Neuronal stem cell (in vitro differentiated cells): ENCODE measurements around the gene CDH24.
A peak's percentile ranks its signal among the peaks of the same experiment; 100 is the strongest.

Experiments
- DNase-seq: peaks from one replicate; pipeline ENCODE4 v3.0.0-alpha.2; 2013; ENCODE audit warnings: low spot score
- H2AFZ ChIP-seq: one replicate; pipeline ENCODE4 v1.6.1; 2013; ENCODE audit warnings: mild to moderate bottlenecking, low read length, inconsistent platforms
- H2AK5ac ChIP-seq: 2 replicates; pipeline ENCODE4 v1.6.1; 2013; ENCODE audit warnings: low read depth, mild to moderate bottlenecking, inconsistent platforms, low read length, moderate library complexity, mixed read lengths
- H2BK120ac ChIP-seq: 2 replicates; pipeline ENCODE4 v1.6.1; 2013; ENCODE audit warnings: low read depth, mild to moderate bottlenecking, inconsistent platforms, low read length, moderate library complexity, mixed read lengths
- H2BK12ac ChIP-seq: one replicate; pipeline ENCODE4 v1.6.1; 2013; ENCODE audit warnings: low read length, inconsistent platforms
- H2BK15ac ChIP-seq: 2 replicates; pipeline ENCODE4 v1.6.1; 2013; ENCODE audit warnings: mild to moderate bottlenecking, low read length, inconsistent platforms, mixed read lengths
- H2BK5ac ChIP-seq: one replicate; pipeline ENCODE4 v1.6.1; 2013; ENCODE audit warnings: inconsistent platforms, mild to moderate bottlenecking, low read length, moderate library complexity
- H3K14ac ChIP-seq: one replicate; pipeline ENCODE4 v1.6.1; 2013; ENCODE audit warnings: low read length, inconsistent platforms
- H3K18ac ChIP-seq: 2 replicates; pipeline ENCODE4 v1.6.1; 2013; ENCODE audit warnings: low read length, inconsistent platforms
- H3K23ac ChIP-seq: 2 replicates; pipeline ENCODE4 v1.6.1; 2013; ENCODE audit warnings: low read depth, mild to moderate bottlenecking, mixed read lengths, low read length, inconsistent platforms; ENCODE audit not compliant: poor library complexity
- H3K27ac ChIP-seq: replicated peaks from 3 replicates; pipeline ENCODE4 v1.5.1; 2013; ENCODE audit warnings: low read length, inconsistent platforms
- H3K27me3 ChIP-seq, 3 experiments: 2 replicates each; pipeline ENCODE4 v1.6.1; 2013; ENCODE audit warnings: low read length in 3 of 3, mild to moderate bottlenecking in 2 of 3, inconsistent platforms in 1 of 3, low read depth in 1 of 3, mixed read lengths in 1 of 3, moderate library complexity in 1 of 3; ENCODE audit not compliant: control insufficient read depth in 3 of 3, insufficient read depth in 3 of 3
- H3K36me3 ChIP-seq, 2 donors: replicated peaks in 1 of 2; 2 replicates each; pipeline ENCODE4 v1.6.1; 2013; ENCODE audit warnings: low read length in 2 of 2; ENCODE audit not compliant: control insufficient read depth in 2 of 2, insufficient read depth in 2 of 2
- H3K4ac ChIP-seq: 2 replicates; pipeline ENCODE4 v1.6.1; 2013; ENCODE audit warnings: inconsistent platforms, mild to moderate bottlenecking, low read length, moderate library complexity
- H3K4me1 ChIP-seq, 2 donors: 1 replicate in 1 of 2; 2 replicates in 1 of 2; pipeline ENCODE4 v1.6.1; 2013; ENCODE audit warnings: low read length in 2 of 2, low read depth in 1 of 2; ENCODE audit not compliant: control insufficient read depth in 2 of 2, insufficient read depth in 1 of 2
- H3K4me2 ChIP-seq: one replicate; pipeline ENCODE4 v1.6.1; 2013; ENCODE audit warnings: mild to moderate bottlenecking, low read length, inconsistent platforms; ENCODE audit not compliant: insufficient read depth, poor library complexity, severe bottlenecking
- H3K4me3 ChIP-seq, 2 donors: 2 replicates each; pipeline ENCODE4 v1.5.1; 2013; ENCODE audit warnings: low read length in 2 of 2, mild to moderate bottlenecking in 2 of 2, inconsistent platforms in 1 of 2, moderate library complexity in 1 of 2
- H3K79me1 ChIP-seq: one replicate; pipeline ENCODE4 v1.6.1; 2013; ENCODE audit warnings: low read depth, mild to moderate bottlenecking, inconsistent platforms, low read length, moderate library complexity
- H3K9ac ChIP-seq: one replicate; pipeline ENCODE4 v1.6.1; 2013; ENCODE audit warnings: mild to moderate bottlenecking, low read depth, low read length, inconsistent platforms; ENCODE audit not compliant: poor library complexity
- H3K9me3 ChIP-seq, 2 donors: replicated peaks in 1 of 2; 2 replicates each; pipeline versions ENCODE3 to v1.6.1; 2013; ENCODE audit warnings: low read length in 2 of 2, mild to moderate bottlenecking in 2 of 2, inconsistent platforms in 1 of 2, low read depth in 1 of 2, mixed read lengths in 1 of 2, moderate library complexity in 1 of 2; ENCODE audit not compliant: control insufficient read depth in 2 of 2, insufficient read depth in 1 of 2
- H4K8ac ChIP-seq: one replicate; pipeline ENCODE4 v1.6.1; 2013; ENCODE audit warnings: low read depth, mild to moderate bottlenecking, inconsistent platforms, low read length, moderate library complexity
- H4K91ac ChIP-seq: one replicate; pipeline ENCODE4 v1.6.1; 2013; ENCODE audit warnings: low read length, low read depth, mild to moderate bottlenecking, inconsistent platforms; ENCODE audit not compliant: poor library complexity
- WGBS, 2 donors: extraction: QIAGEN DNeasy Blood & Tissue Kit; methylation state at CpG; one replicate each; pipeline ENCODE4 v1.1.7; 2013; ENCODE audit warnings: missing lambda C conversion rate in 2 of 2, mixed read lengths in 1 of 2; ENCODE audit not compliant: insufficient read length in 2 of 2, insufficient replicate concordance in 1 of 2; ENCODE audit errors: extremely low coverage in 2 of 2; 5-methylcytosine and 5-hydroxymethylcytosine counted together

The CDH24 gene

DNA sequence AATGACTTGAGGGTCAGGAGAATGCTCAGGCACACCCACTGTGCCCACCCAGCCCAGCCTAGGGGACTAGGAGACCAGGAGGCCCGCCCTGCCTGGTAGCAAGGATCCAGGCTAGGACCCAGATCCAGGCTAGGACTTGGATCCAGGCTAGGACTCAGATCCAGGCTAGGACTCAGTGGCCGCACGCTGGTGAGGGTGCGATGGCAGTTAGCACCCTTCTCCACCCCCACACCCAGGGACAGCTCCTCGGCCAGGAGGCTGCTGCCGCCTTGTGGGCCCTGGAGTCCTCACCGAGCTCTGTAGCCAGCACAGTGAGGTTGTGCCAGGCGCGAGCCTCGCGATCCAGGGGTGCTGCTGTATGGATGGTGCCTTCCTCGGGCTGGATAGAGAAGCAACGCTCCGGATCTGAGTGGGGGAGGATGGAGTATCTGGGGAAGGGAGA, 5.1 kb downstream of the CDH24 start:
- Histone ChIP-seq H2BK15ac (no peak overlapping the region), H2BK12ac (no peak overlapping the region), H3K79me1 (peaks cover 8% of the 10 kb centered on the region), H2BK5ac (no peak overlapping the region), H3K9me3 (peaks cover 3 to 9% of the 10 kb centered on the region in 2 donors), H3K9ac (no peak overlapping the region), H3K4ac (no peak overlapping the region), H4K8ac (no peak overlapping the region), H3K18ac (no peak overlapping the region), H3K4me3 (no peak overlapping the region), H3K4me1 (peaks cover 6% of the 10 kb centered on the region in 2 donors), H3K27me3 (no peaks in the 10 kb centered on the region), H3K23ac (no peak overlapping the region), H2AK5ac (no peak overlapping the region), H3K36me3 (peaks cover 38 to 77% of the 10 kb centered on the region in 2 donors), H2BK120ac (no peak overlapping the region), H3K14ac (no peak overlapping the region), H3K27ac (no peak overlapping the region), H4K91ac (no peak overlapping the region), H2AFZ (no peak overlapping the region), H3K4me2 (no peak overlapping the region)
- DNase-seq = no peak
- WGBS, 2 donors = no CpG with 5 or more reads among the region's 14 CpGs

DNA sequence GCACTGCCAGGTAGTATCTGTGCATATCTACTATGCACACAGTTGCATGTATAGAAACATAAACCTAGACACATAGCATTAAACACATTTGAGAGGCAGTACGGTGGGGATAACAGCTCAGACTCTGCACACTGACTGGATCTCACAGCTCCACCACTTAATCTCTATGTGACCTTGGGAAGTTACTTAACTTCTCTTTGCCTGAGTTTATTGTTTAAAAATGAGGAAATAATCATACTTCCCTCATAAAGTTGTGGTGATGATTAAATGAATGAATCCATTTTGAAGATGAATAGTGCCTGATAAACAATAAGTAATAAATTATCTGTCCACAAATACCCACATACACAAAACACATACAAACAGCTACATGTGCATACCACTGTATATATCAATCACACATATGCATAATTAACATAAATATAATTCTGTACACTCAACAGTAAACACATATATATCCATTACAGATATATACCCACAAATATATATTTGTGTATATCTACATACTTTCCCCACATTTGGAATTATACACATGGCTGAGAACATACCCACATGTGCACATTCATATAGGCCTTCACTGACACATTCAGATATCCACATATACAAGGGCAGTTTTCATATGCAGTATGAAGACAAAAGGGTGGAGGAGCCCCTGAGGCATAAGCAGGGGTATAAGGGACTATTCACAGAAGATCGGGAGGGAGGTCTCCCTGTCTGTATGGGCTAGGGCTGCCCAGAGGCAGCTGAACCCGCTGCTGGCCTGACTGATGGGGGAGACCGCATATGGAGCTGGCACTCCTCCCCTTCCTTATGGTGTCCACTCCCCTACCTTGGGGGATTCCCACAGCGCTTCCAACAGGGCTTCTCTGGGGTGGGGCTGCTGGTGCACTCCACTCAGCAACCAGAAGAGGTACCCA, 5.9 kb downstream of the CDH24 start:
- Histone ChIP-seq H4K91ac (no peak overlapping the region), H3K79me1 (peaks cover 9% of the 10 kb centered on the region), H3K27ac (no peak overlapping the region), H3K27me3 (no peaks in the 10 kb centered on the region), H2BK5ac (no peak overlapping the region), H3K9ac (no peak overlapping the region), H4K8ac (no peak overlapping the region), H2AFZ (no peak overlapping the region), H3K4me1 (peaks cover 1 to 6% of the 10 kb centered on the region in 2 donors), H3K4me3 (no peak overlapping the region), H3K36me3 (peaks cover 38 to 79% of the 10 kb centered on the region in 2 donors), H3K23ac (no peak overlapping the region), H3K18ac (no peak overlapping the region), H3K4me2 (no peak overlapping the region), H2BK12ac (no peak overlapping the region), H3K4ac (no peak overlapping the region), H3K9me3 (peaks cover 3 to 9% of the 10 kb centered on the region in 2 donors), H2AK5ac (no peak overlapping the region), H3K14ac (no peak overlapping the region), H2BK15ac (no peak overlapping the region), H2BK120ac (no peak overlapping the region)
- DNase-seq = no peak
- WGBS, 2 donors = no CpG with 5 or more reads among the region's 5 CpGs

DNA sequence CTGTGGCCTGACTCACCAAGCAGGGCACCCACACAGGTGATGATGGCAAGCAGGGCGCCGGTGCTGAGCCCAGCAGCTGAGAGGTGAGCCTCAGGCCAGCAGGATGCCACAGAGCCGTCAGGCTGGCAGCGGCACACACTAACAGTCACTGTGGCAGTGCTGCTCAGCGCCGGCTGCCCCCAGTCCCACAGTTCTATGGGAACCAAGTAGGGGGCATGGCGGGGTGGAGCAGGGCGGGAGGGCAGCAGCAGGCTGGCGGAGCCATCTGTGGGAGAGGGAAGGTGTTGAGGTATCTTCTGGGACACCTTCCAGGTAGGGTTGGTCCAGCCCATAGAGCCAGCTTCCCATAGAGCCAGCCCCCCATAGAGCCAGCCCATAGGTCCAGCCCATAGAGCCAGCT, 8.3 kb downstream of the CDH24 start:
- Histone ChIP-seq H3K4me3 (no peak overlapping the region), H2BK5ac (no peak overlapping the region), H4K8ac (no peak overlapping the region), H3K18ac (no peak overlapping the region), H3K9ac (no peak overlapping the region), H3K36me3 (peaks cover 34 to 65% of the 10 kb centered on the region in 2 donors), H3K23ac (peak overlapping the region; percentile 6), H2BK120ac (no peak overlapping the region), H2AFZ (no peak overlapping the region), H4K91ac (no peak overlapping the region), H3K27ac (no peak overlapping the region), H3K4ac (no peak overlapping the region), H3K9me3 (peaks cover 3 to 9% of the 10 kb centered on the region in 2 donors), H2BK15ac (no peak overlapping the region), H3K27me3 (no peaks in the 10 kb centered on the region), H2AK5ac (no peak overlapping the region), H3K14ac (no peak overlapping the region), H3K4me2 (no peak overlapping the region), H2BK12ac (no peak overlapping the region), H3K79me1 (peaks cover 3% of the 10 kb centered on the region), H3K4me1 (peaks cover 1 to 3% of the 10 kb centered on the region in 2 donors)
- no CpG with 5 or more reads among the region's 9 CpGs for WGBS, 2 donors
- no peak for DNase-seq
